ENCODE measurements around the gene TNFAIP6. TPM values are rescaled to one million over a fixed set of nuclear protein-coding genes. Genes with fewer than 3 reads are reported as not detected.

TNFAIP6 gene
- total and polyA plus RNA-seq, 10 of the 15 experiments (the other 5 are each of a cell fraction or from before 2014, with no cell fraction given), result 0.68 to 5.7 (median 1.3) TPM

DNA sequence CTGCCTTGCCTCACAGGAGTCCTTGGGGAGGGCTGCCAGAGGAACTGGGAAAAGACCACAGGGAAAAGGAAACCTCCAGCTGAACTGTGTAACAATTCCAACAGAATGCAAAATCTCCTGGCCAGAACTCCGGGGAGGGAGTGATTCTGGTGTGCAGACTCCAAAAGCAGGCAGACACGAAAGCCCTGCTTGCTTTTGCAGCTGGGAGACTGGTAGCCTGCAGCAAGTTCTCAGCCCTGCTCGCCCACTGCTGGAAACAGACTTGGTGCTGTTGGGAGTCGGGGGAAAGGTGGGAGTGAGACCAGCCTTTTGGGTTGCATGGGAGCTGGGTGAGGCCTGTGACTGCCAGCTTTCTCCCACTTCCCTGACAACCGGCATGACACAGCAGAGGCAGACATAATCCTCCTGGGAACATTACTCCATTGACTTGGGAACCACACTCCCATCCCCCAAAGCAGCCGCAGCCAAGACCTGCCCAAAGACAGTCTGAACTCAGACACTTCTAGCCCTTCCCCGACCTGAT is 42.0 kb upstream of the TNFAIP6 start:
- FAIRE-seq, result no peak
- no peaks in the 10 kb centered on the region for H3K79me2 ChIP-seq (ENCODE audit: control insufficient read depth, insufficient read depth, low read length)
- H3K36me3 ChIP-seq (ENCODE audit: control insufficient read depth in 2 of 2, insufficient read depth in 2 of 2, low read length in 1 of 2), result no peaks in the 10 kb centered on the region
- no TSS peak for BruUV-seq (replicated peaks)
- intact Hi-C loops (cut with micrococcal nuclease; ENCODE audit: unreplicated experiment) (no loop called here), in situ Hi-C loops (cut with MboI) (no loop called here)
- WGBS (ENCODE audit: insufficient coverage, insufficient replicate concordance, low lambda C conversion rate, missing lambda C conversion rate), result 49% methylated on average over 7 of the region's 7 CpGs
- H3K27me3 ChIP-seq (replicated peaks in 1 of 2; ENCODE audit: control insufficient read depth in 2 of 2, insufficient read depth in 2 of 2, low read length in 1 of 2), result no peaks in the 10 kb centered on the region
- no peaks in the 10 kb centered on the region for H4K20me1 ChIP-seq (ENCODE audit: control insufficient read depth, insufficient read depth)
- H2AFZ ChIP-seq (ENCODE audit: control insufficient read depth, low read depth, low read length), result no peak overlapping the region
- no peaks in the 10 kb centered on the region for H3K9me3 ChIP-seq (replicated peaks; ENCODE audit: control insufficient read depth, insufficient read depth, low read length)
- CTCF ChIA-PET, result no interaction called here
- H3K4me3 ChIP-seq, result no peak overlapping the region
- no peak overlapping the region for H3K27ac ChIP-seq (ENCODE audit: control insufficient read depth, insufficient read depth)
- SMC1A ChIA-PET (ENCODE audit: uncharacterized antibody, unreplicated experiment), result interaction anchor here (0.6 kb wide), 1 partner anchor 135 kb away, joined by 3 read pairs; no protein-coding TSS in a partner anchor
- no peak for TF ChIP-seq TCF7 (IDR thresholded peaks at IDR 0.05; ENCODE audit: borderline replicate concordance)
- H3K4me1 ChIP-seq (ENCODE audit: control insufficient read depth, insufficient read depth, low read length), result no peaks in the 10 kb centered on the region
- no peak for ATAC-seq
- no peak overlapping the region for H3K4me2 ChIP-seq (ENCODE audit: control insufficient read depth, insufficient read depth)
- H3K9ac ChIP-seq (ENCODE audit: control insufficient read depth, insufficient read depth, low read length), result no peak overlapping the region
- RAD21 ChIA-PET (ENCODE audit: unreplicated experiment), result no interaction called here
- POLR2A ChIA-PET, result no interaction called here
- no peak for DNase-seq (ENCODE audit: low read depth, low spot score)

DNA sequence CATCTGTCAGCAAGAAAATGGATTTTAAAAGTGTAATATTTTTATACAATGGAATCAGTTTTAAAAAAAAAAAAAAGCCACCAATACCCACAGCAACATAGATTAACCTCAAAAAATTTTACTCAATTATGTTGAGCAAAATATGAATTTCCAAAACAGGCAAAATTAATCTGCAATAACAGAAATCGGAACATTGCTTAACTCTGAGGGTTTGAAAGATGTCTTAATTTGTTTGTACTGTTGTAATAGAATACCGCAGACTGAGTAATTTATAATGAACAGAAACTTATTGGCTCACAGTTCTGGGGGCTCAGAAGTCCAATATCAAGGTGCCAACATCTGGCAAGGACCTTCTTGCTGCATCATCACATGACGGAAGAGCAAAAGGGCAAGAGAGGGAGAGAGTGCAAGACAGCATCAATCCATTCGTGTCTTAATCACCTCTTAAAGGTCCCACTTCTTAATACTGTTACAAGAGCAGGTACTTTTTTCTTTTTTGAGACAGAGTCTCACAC is 31.8 kb upstream of the TNFAIP6 start:
- POLR2A ChIA-PET, result no interaction called here

More for the DNA sequence above, 31.8 kb upstream of the TNFAIP6 start:
- in situ Hi-C loops (cut with MboI) (no loop called here), intact Hi-C loops (cut with micrococcal nuclease; ENCODE audit: unreplicated experiment) (no loop called here)
- DNase-seq (ENCODE audit: low read depth, low spot score) (no peak), ATAC-seq (no peak), FAIRE-seq (no peak)
- WGBS (ENCODE audit: insufficient coverage, insufficient replicate concordance, low lambda C conversion rate, missing lambda C conversion rate), result 69% methylated on average over 4 of the region's 4 CpGs
- Histone ChIP-seq H3K27ac (ENCODE audit: control insufficient read depth, insufficient read depth) (no peak overlapping the region), H3K36me3 (ENCODE audit: control insufficient read depth in 2 of 2, insufficient read depth in 2 of 2, low read length in 1 of 2) (no peaks in the 10 kb centered on the region), H3K27me3 (replicated peaks in 1 of 2; ENCODE audit: control insufficient read depth in 2 of 2, insufficient read depth in 2 of 2, low read length in 1 of 2) (no peaks in the 10 kb centered on the region; a peak in 2 of 4 replicates), H3K4me1 (ENCODE audit: control insufficient read depth, insufficient read depth, low read length) (no peaks in the 10 kb centered on the region), H3K9me3 (replicated peaks; ENCODE audit: control insufficient read depth, insufficient read depth, low read length) (no peaks in the 10 kb centered on the region), H3K9ac (ENCODE audit: control insufficient read depth, insufficient read depth, low read length) (no peak overlapping the region), H4K20me1 (ENCODE audit: control insufficient read depth, insufficient read depth) (no peaks in the 10 kb centered on the region), H2AFZ (ENCODE audit: control insufficient read depth, low read depth, low read length) (no peak overlapping the region), H3K4me2 (ENCODE audit: control insufficient read depth, insufficient read depth) (no peak overlapping the region), H3K79me2 (ENCODE audit: control insufficient read depth, insufficient read depth, low read length) (no peaks in the 10 kb centered on the region), H3K4me3 (no peak overlapping the region)
- ChIA-PET SMC1A (ENCODE audit: uncharacterized antibody, unreplicated experiment) (no interaction called here), RAD21 (ENCODE audit: unreplicated experiment) (no interaction called here), CTCF (no interaction called here)
- no TSS peak for BruUV-seq (replicated peaks)
- no peak for TF ChIP-seq RELA (IDR thresholded peaks at IDR 0.05; ENCODE audit: borderline replicate concordance, partially characterized antibody)
- TF ChIP-seq SUPT20H (IDR thresholded peaks at IDR 0.05; ENCODE audit: borderline replicate concordance, control insufficient read depth, low read depth, low read length), result no peak
- no peak for TF ChIP-seq RAD51 (IDR thresholded peaks at IDR 0.05)
- TF ChIP-seq NFYB (IDR thresholded peaks at IDR 0.05; ENCODE audit: insufficient read depth, low read depth, low read length), result no peak
- TF ChIP-seq, protein P1, sequence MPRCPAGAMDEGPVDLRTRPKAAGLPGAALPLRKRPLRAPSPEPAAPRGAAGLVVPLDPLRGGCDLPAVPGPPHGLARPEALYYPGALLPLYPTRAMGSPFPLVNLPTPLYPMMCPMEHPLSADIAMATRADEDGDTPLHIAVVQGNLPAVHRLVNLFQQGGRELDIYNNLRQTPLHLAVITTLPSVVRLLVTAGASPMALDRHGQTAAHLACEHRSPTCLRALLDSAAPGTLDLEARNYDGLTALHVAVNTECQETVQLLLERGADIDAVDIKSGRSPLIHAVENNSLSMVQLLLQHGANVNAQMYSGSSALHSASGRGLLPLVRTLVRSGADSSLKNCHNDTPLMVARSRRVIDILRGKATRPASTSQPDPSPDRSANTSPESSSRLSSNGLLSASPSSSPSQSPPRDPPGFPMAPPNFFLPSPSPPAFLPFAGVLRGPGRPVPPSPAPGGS (IDR thresholded peaks at IDR 0.05; ENCODE audit: borderline replicate concordance, insufficient read depth, low read depth, low read length, poor library complexity, severe bottlenecking), result no peak
- no peak for TF ChIP-seq CEBPB (IDR thresholded peaks at IDR 0.05; ENCODE audit: borderline replicate concordance in 1 of 2, low read depth in 2 of 2, low read length in 2 of 2)

All from GM12878 (cell line).